Transverse colon (tissue), 4 donors: ENCODE results near the gene ETNK1. TPM values are rescaled to one million over a fixed set of nuclear protein-coding genes. Genes with fewer than 3 reads are reported as not detected.

Experiments used
- DNase-seq: peaks from one replicate; pipeline ENCODE4 v3.0.0-alpha.2; 2019
- H3K27ac ChIP-seq, 4 donors: fragments of 200-600 bp; sonication (generic); 2 replicates each; pipeline ENCODE4 v1.5.1; 2016 to 2018; ENCODE audit warnings: inconsistent platforms in 4 of 4
- H3K27me3 ChIP-seq: fragments of 200-600 bp; sonication (generic); 2 replicates; pipeline ENCODE4 v1.5.1; 2017; ENCODE audit warnings: inconsistent platforms
- H3K36me3 ChIP-seq, 4 donors: fragments of 200-600 bp; sonication (generic); 2 replicates each; pipeline ENCODE4 v1.5.1; 2017 to 2019; ENCODE audit warnings: inconsistent platforms in 4 of 4
- H3K4me1 ChIP-seq, 4 donors: fragments of 200-600 bp; sonication (generic); 2 replicates each; pipeline ENCODE4 v1.5.1; 2017 to 2020; ENCODE audit warnings: inconsistent platforms in 4 of 4
- H3K4me3 ChIP-seq, 4 donors: fragments of 200-600 bp; sonication (generic); 1 replicate in 1 of 4; 2 replicates in 3 of 4; pipeline versions ENCODE4 v1.5.1 to v1.6.1; 2017 to 2019; ENCODE audit warnings: inconsistent platforms in 4 of 4
- H3K9me3 ChIP-seq, 2 donors: fragments of 200-600 bp; sonication (generic); 2 replicates each; pipeline ENCODE4 v1.5.1; 2017 to 2019; ENCODE audit warnings: inconsistent platforms in 2 of 2
- EP300 ChIP-seq: sonication (generic); formaldehyde crosslinking; IDR thresholded peaks from one replicate; pipeline ENCODE4 v1.6.1; 2017; ENCODE audit warnings: antibody characterized with exemption, low read depth
- POLR2A ChIP-seq: fragments of 450-650 bp; IDR thresholded peaks from one replicate; pipeline ENCODE4 v1.6.1; 2016; ENCODE audit warnings: antibody characterized with exemption, mild to moderate bottlenecking, moderate library complexity
- POLR2AphosphoS5 ChIP-seq, 3 donors: sonication (generic); formaldehyde crosslinking; IDR thresholded peaks; one replicate each; pipeline ENCODE4 v1.6.1; 2016; ENCODE audit warnings: antibody characterized with exemption in 3 of 3
- WGBS, 2 donors: methylation state at CpG; one replicate each; pipeline ENCODE4 v1.1.5; 2018; ENCODE audit warnings: low coverage in 1 of 2; 5-methylcytosine and 5-hydroxymethylcytosine counted together
- in situ Hi-C, 4 donors: fragments of 200-750 bp; cut with MboI; loops; one replicate each; pipeline versions ENCODE4 v1.15.0 to v1.15.1; 2017; ENCODE audit warnings: low sequenced_read_pairs in 3 of 4, low pct_ligation_motif_present in 1 of 4, low pct_unique_long_range_greater_than_20kb in 1 of 4
- intact Hi-C: fragments of 100-400 bp; cut with DNase I; formaldehyde crosslinking; loops from one replicate; pipeline ENCODE4 v1.15.1; 2023; ENCODE audit warnings: low total_unique reads
- total RNA-seq, 4 donors: library from RNA; depleted of rRNA; stranded (reverse); fragments of >200 nt; gene quantifications; one replicate each; pipeline ENCODE4 v1.1.0, GENCODE V29; 2016
- TF ChIP-seq, protein P1 (sequence below), 5 experiments: fragments of 200-600 bp in 3 of 5; fragments of 450-650 bp in 2 of 5; sonication (generic) in 3 of 5; IDR thresholded peaks; 1 replicate in 2 of 5; 2 replicates in 3 of 5; pipeline ENCODE4 v1.5.1; 2016 to 2017; ENCODE audit warnings: antibody characterized with exemption in 5 of 5, inconsistent platforms in 3 of 5, mild to moderate bottlenecking in 2 of 5, moderate library complexity in 1 of 5

ETNK1 gene
- total RNA-seq, 4 donors from 2014 or later, result 48.6 to 129 (median 102) TPM

DNA sequence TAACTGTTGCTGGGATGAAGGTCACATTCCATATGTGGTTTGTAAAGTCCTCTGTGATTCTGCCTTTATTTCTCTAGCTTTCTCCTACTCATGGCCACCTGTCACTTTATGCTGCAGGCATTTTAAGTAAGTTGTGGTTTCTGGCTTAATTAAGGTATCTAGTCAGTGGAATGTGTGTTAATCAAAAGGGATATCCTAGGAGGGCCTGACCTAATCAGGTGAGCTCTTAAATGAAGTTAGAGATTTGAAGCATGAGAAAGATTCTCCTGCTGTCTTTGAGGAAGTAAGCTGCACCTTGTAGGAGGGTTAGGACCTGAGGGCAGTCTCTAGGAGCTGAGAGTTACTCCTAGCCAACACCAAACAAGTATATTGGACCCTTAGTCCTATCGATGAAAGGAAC is 90.3 kb downstream of the ETNK1 start:
- DNase-seq, result no peak
- 60 to 93% methylated on average over 1 of the region's 1 CpG for WGBS, 2 donors
- TF ChIP-seq POLR2A, result no peak
- H3K4me3 ChIP-seq, result no peak overlapping the region
- no peaks in the 10 kb centered on the region for H3K9me3 ChIP-seq
- no peaks in the 10 kb centered on the region for H3K36me3 ChIP-seq
- H3K27me3 ChIP-seq, result no peaks in the 10 kb centered on the region
- intact Hi-C loops (no loop called here), in situ Hi-C loops (no loop called here)
- H3K4me1 ChIP-seq, result no peaks in the 10 kb centered on the region
- H3K27ac ChIP-seq, result no peak overlapping the region

DNA sequence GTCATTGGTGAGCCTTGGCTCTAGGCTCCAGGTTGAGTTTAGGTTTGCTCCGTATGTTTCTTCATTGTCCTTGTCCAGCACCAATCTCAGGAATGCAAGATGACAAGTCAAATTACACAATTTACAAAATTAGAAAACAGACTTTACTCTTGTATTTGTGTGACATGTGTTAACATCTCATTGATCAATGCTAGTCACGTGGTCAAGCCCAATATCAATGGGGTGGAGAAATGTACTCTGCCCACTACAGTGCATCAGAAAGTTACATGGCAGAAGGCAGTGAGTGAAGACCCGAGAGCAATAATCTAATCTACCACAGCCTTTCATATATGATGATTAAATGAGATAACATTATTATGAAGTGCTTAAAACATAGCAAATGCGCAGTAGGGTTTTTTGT is 94.8 kb downstream of the ETNK1 start:
- WGBS, 2 donors, result 86 to 90% methylated on average over 4 of the region's 4 CpGs
- no peaks in the 10 kb centered on the region for H3K9me3 ChIP-seq
- in situ Hi-C loops (no loop called here), intact Hi-C loops (no loop called here)
- H3K27me3 ChIP-seq, result no peaks in the 10 kb centered on the region
- no peak overlapping the region for H3K4me3 ChIP-seq
- H3K4me1 ChIP-seq, result no peaks in the 10 kb centered on the region
- H3K36me3 ChIP-seq, result no peaks in the 10 kb centered on the region
- H3K27ac ChIP-seq, result no peak overlapping the region
- no peak for DNase-seq
- TF ChIP-seq POLR2AphosphoS5 (IDR thresholded peaks at IDR 0.05) (no peak), POLR2A (no peak), EP300 (no peak)
- TF ChIP-seq, protein P1, sequence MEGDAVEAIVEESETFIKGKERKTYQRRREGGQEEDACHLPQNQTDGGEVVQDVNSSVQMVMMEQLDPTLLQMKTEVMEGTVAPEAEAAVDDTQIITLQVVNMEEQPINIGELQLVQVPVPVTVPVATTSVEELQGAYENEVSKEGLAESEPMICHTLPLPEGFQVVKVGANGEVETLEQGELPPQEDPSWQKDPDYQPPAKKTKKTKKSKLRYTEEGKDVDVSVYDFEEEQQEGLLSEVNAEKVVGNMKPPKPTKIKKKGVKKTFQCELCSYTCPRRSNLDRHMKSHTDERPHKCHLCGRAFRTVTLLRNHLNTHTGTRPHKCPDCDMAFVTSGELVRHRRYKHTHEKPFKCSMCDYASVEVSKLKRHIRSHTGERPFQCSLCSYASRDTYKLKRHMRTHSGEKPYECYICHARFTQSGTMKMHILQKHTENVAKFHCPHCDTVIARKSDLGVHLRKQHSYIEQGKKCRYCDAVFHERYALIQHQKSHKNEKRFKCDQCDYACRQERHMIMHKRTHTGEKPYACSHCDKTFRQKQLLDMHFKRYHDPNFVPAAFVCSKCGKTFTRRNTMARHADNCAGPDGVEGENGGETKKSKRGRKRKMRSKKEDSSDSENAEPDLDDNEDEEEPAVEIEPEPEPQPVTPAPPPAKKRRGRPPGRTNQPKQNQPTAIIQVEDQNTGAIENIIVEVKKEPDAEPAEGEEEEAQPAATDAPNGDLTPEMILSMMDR (IDR thresholded peaks at IDR 0.05), result no peak

DNA sequence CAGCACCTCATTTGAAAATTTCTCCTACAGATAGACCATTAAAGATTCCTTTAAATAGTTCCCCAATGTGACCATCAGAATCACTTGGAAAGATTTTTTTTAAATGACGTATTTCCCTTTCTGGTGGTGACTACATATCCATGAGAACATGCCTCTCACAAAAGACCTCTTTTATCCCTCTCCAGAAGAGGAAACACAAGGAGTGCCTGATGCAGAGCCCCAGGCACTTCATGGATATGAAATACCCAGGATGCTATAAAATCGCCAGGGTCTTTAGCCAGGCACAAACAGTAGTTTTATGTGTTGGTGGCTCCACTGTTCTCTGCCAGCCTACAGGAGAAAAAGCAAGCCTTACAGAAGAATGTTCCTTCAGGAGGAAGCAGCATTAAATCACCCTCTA is 97.1 kb downstream of the ETNK1 start:
- 79 to 84% methylated on average over 2 of the region's 2 CpGs for WGBS, 2 donors
- Histone ChIP-seq H3K9me3 (no peaks in the 10 kb centered on the region), H3K4me3 (no peak overlapping the region), H3K27ac (no peak overlapping the region), H3K27me3 (no peaks in the 10 kb centered on the region), H3K36me3 (no peaks in the 10 kb centered on the region), H3K4me1 (no peaks in the 10 kb centered on the region)
- intact Hi-C loops, result no loop called here
- in situ Hi-C loops, result no loop called here
- no peak for DNase-seq
- TF ChIP-seq, protein P1 (IDR thresholded peaks at IDR 0.05), result no peak
- TF ChIP-seq POLR2A (no peak), POLR2AphosphoS5 (IDR thresholded peaks at IDR 0.05) (no peak), EP300 (no peak)

GRCh38 chr12:22722779-22723178 is 97.8 kb downstream of the ETNK1 start:
- TF ChIP-seq POLR2AphosphoS5 (IDR thresholded peaks at IDR 0.05) (no peak), EP300 (no peak), POLR2A (no peak)
- TF ChIP-seq, protein P1 (IDR thresholded peaks at IDR 0.05), result no peak
- intact Hi-C loops, result no loop called here
- Histone ChIP-seq H3K27me3 (no peaks in the 10 kb centered on the region), H3K36me3 (no peaks in the 10 kb centered on the region), H3K4me3 (no peak overlapping the region), H3K4me1 (no peaks in the 10 kb centered on the region), H3K27ac (no peak overlapping the region), H3K9me3 (no peaks in the 10 kb centered on the region)
- in situ Hi-C loops, result no loop called here
- DNase-seq, result no peak
- WGBS, 2 donors, result 67 to 78% methylated on average over 1 of the region's 1 CpG

DNA sequence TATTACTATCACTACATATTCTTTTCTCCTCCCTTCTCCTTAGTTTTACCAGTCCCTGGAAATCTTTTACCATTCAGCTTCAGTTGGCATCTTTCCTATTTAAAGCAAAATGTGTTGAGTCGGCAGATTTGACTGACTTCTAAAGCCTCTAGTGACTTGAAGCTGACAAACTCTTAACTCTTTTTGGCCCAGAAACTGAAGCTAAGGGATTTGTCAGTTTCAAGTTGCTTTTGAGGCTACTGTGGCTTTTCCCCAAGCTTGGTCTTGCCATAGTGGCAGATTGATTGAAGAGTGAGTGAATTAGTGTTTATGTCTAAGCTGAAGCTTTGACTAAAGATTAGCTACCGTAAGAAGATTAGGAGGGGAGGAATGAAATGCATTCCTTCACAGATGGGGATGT is 104.0 kb downstream of the ETNK1 start:
- no peak for DNase-seq
- no peaks in the 10 kb centered on the region for H3K27me3 ChIP-seq
- no peak overlapping the region for H3K27ac ChIP-seq
- H3K4me1 ChIP-seq, result no peaks in the 10 kb centered on the region
- in situ Hi-C loops, result no loop called here
- WGBS, 2 donors, result 67 to 81% methylated on average over 2 of the region's 2 CpGs
- TF ChIP-seq POLR2AphosphoS5 (IDR thresholded peaks at IDR 0.05) (no peak), POLR2A (no peak), EP300 (no peak)
- TF ChIP-seq, protein P1 (IDR thresholded peaks at IDR 0.05), result no peak
- H3K36me3 ChIP-seq, result no peaks in the 10 kb centered on the region
- intact Hi-C loops, result no loop called here
- no peaks in the 10 kb centered on the region for H3K9me3 ChIP-seq
- H3K4me3 ChIP-seq, result no peak overlapping the region
